OCI-LY1 (cell line): ENCODE results near the gene FAIM.

Experiments used
- H2AFZ ChIP-seq: fragments of 200-600 bp; sonication (generic), shearing (Covaris generic); 2 replicates; pipeline ENCODE4 v1.6.0; 2014; ENCODE audit warnings: antibody characterized with exemption, mild to moderate bottlenecking, low read length
- H3F3A ChIP-seq: fragments of 200-600 bp; sonication (generic), shearing (Covaris generic); 2 replicates; pipeline ENCODE4 v1.6.0; 2014; ENCODE audit warnings: mild to moderate bottlenecking, antibody characterized with exemption, low read length, moderate library complexity; ENCODE audit not compliant: insufficient read depth
- H3K27ac ChIP-seq: fragments of 200-600 bp; sonication (generic); 2 replicates; pipeline ENCODE4 v1.5.1; 2014; ENCODE audit warnings: low read length, mixed run types, mild to moderate bottlenecking, low read depth; ENCODE audit not compliant: poor library complexity, severe bottlenecking
- H3K27me3 ChIP-seq: fragments of 200-600 bp; sonication (generic); 2 replicates; pipeline ENCODE4 v1.6.0; 2014; ENCODE audit warnings: antibody characterized with exemption, mild to moderate bottlenecking, low read length, moderate library complexity; ENCODE audit not compliant: insufficient read depth
- H3K36me3 ChIP-seq: fragments of 200-600 bp; sonication (generic); 2 replicates; pipeline ENCODE4 v1.6.1; 2014; ENCODE audit warnings: mild to moderate bottlenecking, antibody characterized with exemption, low read length, moderate library complexity, mixed read lengths; ENCODE audit not compliant: insufficient read depth
- H3K4me1 ChIP-seq: fragments of 200-600 bp; sonication (generic); 2 replicates; pipeline ENCODE4 v1.5.1; 2014; ENCODE audit warnings: mild to moderate bottlenecking, low read length, moderate library complexity; ENCODE audit not compliant: insufficient read depth, severe bottlenecking
- H3K4me2 ChIP-seq: fragments of 200-600 bp; sonication (generic), shearing (Covaris generic); 2 replicates; pipeline ENCODE4 v1.6.1; 2014; ENCODE audit warnings: low read length
- H3K4me3 ChIP-seq: fragments of 200-600 bp; sonication (generic); 2 replicates; pipeline ENCODE4 v1.5.1; 2014; ENCODE audit warnings: low read length, low read depth, mild to moderate bottlenecking, mixed read lengths; ENCODE audit not compliant: poor library complexity, severe bottlenecking
- H3K79me2 ChIP-seq: fragments of 200-600 bp; shearing (Covaris generic); 2 replicates; pipeline ENCODE4 v1.6.1; 2016; ENCODE audit warnings: mixed run types, low read length, mixed read lengths; ENCODE audit not compliant: insufficient read depth
- H3K9ac ChIP-seq: fragments of 200-600 bp; sonication (generic), shearing (Covaris generic); 2 replicates; pipeline ENCODE4 v1.6.1; 2014; ENCODE audit warnings: mild to moderate bottlenecking, low read length, mixed read lengths
- H3K9me2 ChIP-seq: fragments of 200-600 bp; sonication (generic), shearing (Covaris generic); 2 replicates; pipeline ENCODE4 v1.6.1; 2014; ENCODE audit warnings: low read depth, mild to moderate bottlenecking, low read length, mixed read lengths
- H3K9me3 ChIP-seq: fragments of 200-600 bp; shearing (Covaris generic); 2 replicates; pipeline ENCODE4 v1.6.1; 2014; ENCODE audit warnings: low read length, mixed read lengths
- H4K20me1 ChIP-seq: fragments of 200-600 bp; sonication (generic), shearing (Covaris generic); 2 replicates; pipeline ENCODE4 v1.6.0; 2016; ENCODE audit warnings: mild to moderate bottlenecking, low read length; ENCODE audit not compliant: insufficient read depth
- EZH2 ChIP-seq: fragments of 200-600 bp; sonication (generic), shearing (Covaris generic); IDR thresholded peaks from 2 replicates; pipeline ENCODE4 v1.8.0; 2017; ENCODE audit warnings: borderline replicate concordance, mixed run types, mild to moderate bottlenecking, antibody characterized with exemption, low read length, moderate library complexity, mixed read lengths
- TF ChIP-seq, protein P1 (sequence below): fragments of 200-600 bp; sonication (generic), shearing (Covaris generic); IDR thresholded peaks from 2 replicates; pipeline ENCODE4 v1.5.1; 2017; ENCODE audit warnings: mild to moderate bottlenecking, antibody characterized with exemption, low read length, moderate library complexity, mixed read lengths

The FAIM gene

DNA sequence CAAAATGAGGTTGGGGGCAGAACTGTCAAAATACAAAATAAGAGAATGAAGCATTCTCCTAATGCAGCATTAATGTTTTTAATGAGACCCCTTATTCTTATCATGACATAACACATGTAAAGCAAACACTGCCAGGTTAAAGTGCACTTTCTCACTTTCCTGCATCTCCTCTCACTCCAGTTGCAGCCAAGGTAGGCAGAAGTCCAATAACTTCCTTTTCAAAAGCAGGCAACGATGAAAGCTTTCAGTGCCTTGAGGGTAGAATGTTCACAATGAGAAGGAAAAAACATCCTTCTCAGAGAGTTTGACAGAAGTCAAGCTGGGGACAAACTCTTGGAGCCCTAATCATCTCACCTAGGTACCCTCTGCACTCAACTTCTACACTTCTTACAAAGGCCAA, 59.5 kb downstream of the FAIM start:
- H2AFZ ChIP-seq: no peak overlapping the region
- no peaks in the 10 kb centered on the region for H3K9me2 ChIP-seq
- H3K9me3 ChIP-seq: 0 out of 2 replicates have a peak, but pooled peaks cover 2% of the 10 kb centered on the region
- H3K9ac ChIP-seq: no peak overlapping the region
- H3K4me2 ChIP-seq: no peak overlapping the region
- no peaks in the 10 kb centered on the region for H3K27me3 ChIP-seq
- H3K27ac ChIP-seq: no peak overlapping the region
- H3K4me1 ChIP-seq: no peaks in the 10 kb centered on the region
- no peak overlapping the region for H3K4me3 ChIP-seq
- H3F3A ChIP-seq: no peaks in the 10 kb centered on the region
- no peaks in the 10 kb centered on the region for H3K79me2 ChIP-seq
- no peaks in the 10 kb centered on the region for H4K20me1 ChIP-seq
- H3K36me3 ChIP-seq: peaks cover 23% of the 10 kb centered on the region
- TF ChIP-seq, protein P1, sequence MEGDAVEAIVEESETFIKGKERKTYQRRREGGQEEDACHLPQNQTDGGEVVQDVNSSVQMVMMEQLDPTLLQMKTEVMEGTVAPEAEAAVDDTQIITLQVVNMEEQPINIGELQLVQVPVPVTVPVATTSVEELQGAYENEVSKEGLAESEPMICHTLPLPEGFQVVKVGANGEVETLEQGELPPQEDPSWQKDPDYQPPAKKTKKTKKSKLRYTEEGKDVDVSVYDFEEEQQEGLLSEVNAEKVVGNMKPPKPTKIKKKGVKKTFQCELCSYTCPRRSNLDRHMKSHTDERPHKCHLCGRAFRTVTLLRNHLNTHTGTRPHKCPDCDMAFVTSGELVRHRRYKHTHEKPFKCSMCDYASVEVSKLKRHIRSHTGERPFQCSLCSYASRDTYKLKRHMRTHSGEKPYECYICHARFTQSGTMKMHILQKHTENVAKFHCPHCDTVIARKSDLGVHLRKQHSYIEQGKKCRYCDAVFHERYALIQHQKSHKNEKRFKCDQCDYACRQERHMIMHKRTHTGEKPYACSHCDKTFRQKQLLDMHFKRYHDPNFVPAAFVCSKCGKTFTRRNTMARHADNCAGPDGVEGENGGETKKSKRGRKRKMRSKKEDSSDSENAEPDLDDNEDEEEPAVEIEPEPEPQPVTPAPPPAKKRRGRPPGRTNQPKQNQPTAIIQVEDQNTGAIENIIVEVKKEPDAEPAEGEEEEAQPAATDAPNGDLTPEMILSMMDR: no peak
- no peak for TF ChIP-seq EZH2

DNA sequence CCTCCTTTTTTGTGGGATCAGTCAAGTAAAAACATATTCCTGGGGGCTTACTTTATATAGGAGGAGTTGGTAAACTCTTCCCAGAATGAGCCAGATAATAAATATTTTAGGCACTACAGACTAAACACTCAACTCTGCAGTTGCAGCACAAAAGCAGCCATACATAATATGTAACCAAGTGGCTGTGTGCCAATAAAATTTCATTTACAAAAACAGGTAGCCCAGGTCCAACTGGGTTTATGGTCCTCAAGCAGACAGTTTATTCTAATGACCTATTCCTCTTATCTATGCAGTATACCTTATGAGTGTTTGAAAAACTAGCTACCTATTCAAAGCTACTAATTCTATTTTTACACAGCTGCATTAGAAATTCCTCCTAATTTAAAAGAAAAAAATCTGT, 61.8 kb downstream of the FAIM start:
- TF ChIP-seq, protein P1: no peak
- TF ChIP-seq EZH2: no peak
- no peak overlapping the region for H3K4me2 ChIP-seq

DNA sequence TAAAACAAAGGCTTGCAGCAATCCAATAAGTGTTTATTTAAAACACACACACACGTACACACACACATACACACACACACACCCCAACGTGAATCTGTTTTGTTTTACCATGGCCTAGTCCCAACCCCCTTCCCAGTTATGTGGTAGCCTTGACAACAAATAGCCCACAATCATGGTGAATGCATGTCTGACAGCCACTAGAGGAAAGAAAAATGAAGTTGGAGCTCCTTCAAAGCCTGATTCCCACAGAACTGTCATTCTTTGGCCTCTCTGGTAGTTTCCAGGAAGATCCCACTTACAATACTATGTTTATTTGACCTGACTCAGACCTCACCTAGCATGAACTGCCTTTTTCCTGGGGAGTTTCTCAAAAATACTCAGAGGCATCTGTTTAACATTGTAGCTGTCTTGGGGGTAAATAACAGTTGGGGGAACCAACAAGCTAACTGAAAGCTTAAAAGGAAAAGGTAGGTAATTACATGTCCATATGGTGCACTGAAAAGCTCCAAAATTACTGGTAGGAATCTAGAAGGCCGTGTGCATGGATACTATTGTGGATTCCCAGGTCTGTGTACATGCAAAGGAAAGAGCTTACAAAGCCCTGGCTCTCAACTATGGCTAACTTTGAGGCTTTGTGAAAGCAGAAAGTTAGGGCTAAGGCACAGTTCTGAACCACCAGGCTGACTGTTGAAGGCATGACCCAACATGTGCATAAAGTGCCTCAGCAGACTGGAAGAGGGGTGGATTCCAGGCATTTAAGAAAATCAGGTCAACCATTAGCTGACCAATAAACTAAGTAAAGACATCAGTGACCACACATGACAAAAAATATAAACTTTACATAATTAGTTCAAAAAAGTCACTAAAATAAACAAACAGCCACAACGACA, 65.3 kb downstream of the FAIM start:
- H3K27me3 ChIP-seq: no peaks in the 10 kb centered on the region
- no peak overlapping the region for H2AFZ ChIP-seq
- H3K9ac ChIP-seq: no peak overlapping the region
- H3K4me1 ChIP-seq: no peaks in the 10 kb centered on the region
- H3K27ac ChIP-seq: no peak overlapping the region
- no peaks in the 10 kb centered on the region for H3F3A ChIP-seq
- peaks cover 14% of the 10 kb centered on the region for H3K9me3 ChIP-seq
- no peaks in the 10 kb centered on the region for H3K79me2 ChIP-seq
- H3K4me2 ChIP-seq: no peak overlapping the region
- no peak overlapping the region for H3K4me3 ChIP-seq
- H4K20me1 ChIP-seq: no peaks in the 10 kb centered on the region
- no peaks in the 10 kb centered on the region for H3K9me2 ChIP-seq
- peaks cover 46% of the 10 kb centered on the region for H3K36me3 ChIP-seq
- TF ChIP-seq EZH2: no peak
- TF ChIP-seq, protein P1: no peak

More for the DNA sequence above, 61.8 kb downstream of the FAIM start:
- no peak overlapping the region for H3K9ac ChIP-seq
- H3K4me3 ChIP-seq: no peak overlapping the region
- H3K9me3 ChIP-seq: peaks cover 3% of the 10 kb centered on the region; the same call in 1 of the 2 replicates
- H4K20me1 ChIP-seq: no peaks in the 10 kb centered on the region
- H2AFZ ChIP-seq: no peak overlapping the region
- no peaks in the 10 kb centered on the region for H3K9me2 ChIP-seq
- H3K27ac ChIP-seq: no peak overlapping the region
- no peaks in the 10 kb centered on the region for H3K4me1 ChIP-seq
- peaks cover 26% of the 10 kb centered on the region for H3K36me3 ChIP-seq
- no peaks in the 10 kb centered on the region for H3K27me3 ChIP-seq
- no peaks in the 10 kb centered on the region for H3F3A ChIP-seq
- H3K79me2 ChIP-seq: no peaks in the 10 kb centered on the region
